HCT116 (cell line): ENCODE measurements around the gene NPNT.

Experiments
- EZH2 ChIP-seq: fragments of 200-600 bp; sonication (generic); IDR thresholded peaks from 2 replicates; pipeline ENCODE4 v1.6.1; 2017; ENCODE audit warnings: antibody characterized with exemption, mixed run types
- EZH2phosphoT487 ChIP-seq: fragments of 200-600 bp; IDR thresholded peaks from 2 replicates; pipeline ENCODE4 v1.6.1; 2018; ENCODE audit warnings: antibody characterized with exemption, borderline replicate concordance
- POLR2A ChIP-seq: IDR thresholded peaks from 2 replicates; pipeline ENCODE4 v1.7.0; 2011; ENCODE audit warnings: borderline replicate concordance; ENCODE audit not compliant: insufficient read depth, insufficient read length; ENCODE audit errors: extremely low read depth
- POLR2AphosphoS5 ChIP-seq: IDR thresholded peaks from 2 replicates; pipeline ENCODE4 v1.6.1; 2011; ENCODE audit warnings: mild to moderate bottlenecking, low read depth, low read length, moderate library complexity
- ZBTB33 ChIP-seq: IDR thresholded peaks from 2 replicates; pipeline ENCODE4 v1.6.1; 2011; ENCODE audit warnings: mild to moderate bottlenecking, low read length, moderate library complexity; ENCODE audit not compliant: insufficient replicate concordance; ENCODE audit errors: extremely low read depth
- TF ChIP-seq, protein P1 (sequence below), 3 experiments: fragments of 200-600 bp in 1 of 3; sonication (generic) in 1 of 3; IDR thresholded peaks in 2 of 3; conservative IDR thresholded peaks in 1 of 3; 2 replicates each; pipeline ENCODE4 v1.5.1; 2012 to 2017; ENCODE audit warnings: low read depth in 2 of 3, low read length in 2 of 3, antibody characterized with exemption in 1 of 3, borderline replicate concordance in 1 of 3, control low read depth in 1 of 3, mild to moderate bottlenecking in 1 of 3, mixed read lengths in 1 of 3, mixed run types in 1 of 3, moderate library complexity in 1 of 3; ENCODE audit not compliant: insufficient read depth in 1 of 3

- TF ChIP-seq POLR2AphosphoS5, result no peak
- TF ChIP-seq POLR2A, result no peak
- TF ChIP-seq, protein P1, sequence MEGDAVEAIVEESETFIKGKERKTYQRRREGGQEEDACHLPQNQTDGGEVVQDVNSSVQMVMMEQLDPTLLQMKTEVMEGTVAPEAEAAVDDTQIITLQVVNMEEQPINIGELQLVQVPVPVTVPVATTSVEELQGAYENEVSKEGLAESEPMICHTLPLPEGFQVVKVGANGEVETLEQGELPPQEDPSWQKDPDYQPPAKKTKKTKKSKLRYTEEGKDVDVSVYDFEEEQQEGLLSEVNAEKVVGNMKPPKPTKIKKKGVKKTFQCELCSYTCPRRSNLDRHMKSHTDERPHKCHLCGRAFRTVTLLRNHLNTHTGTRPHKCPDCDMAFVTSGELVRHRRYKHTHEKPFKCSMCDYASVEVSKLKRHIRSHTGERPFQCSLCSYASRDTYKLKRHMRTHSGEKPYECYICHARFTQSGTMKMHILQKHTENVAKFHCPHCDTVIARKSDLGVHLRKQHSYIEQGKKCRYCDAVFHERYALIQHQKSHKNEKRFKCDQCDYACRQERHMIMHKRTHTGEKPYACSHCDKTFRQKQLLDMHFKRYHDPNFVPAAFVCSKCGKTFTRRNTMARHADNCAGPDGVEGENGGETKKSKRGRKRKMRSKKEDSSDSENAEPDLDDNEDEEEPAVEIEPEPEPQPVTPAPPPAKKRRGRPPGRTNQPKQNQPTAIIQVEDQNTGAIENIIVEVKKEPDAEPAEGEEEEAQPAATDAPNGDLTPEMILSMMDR (IDR thresholded peaks at IDR 0.05 in 2 of 3, conservative IDR thresholded peaks at IDR 0.05 in 1 of 3; ENCODE audit: borderline replicate concordance in 1 of 3, insufficient read depth in 1 of 3, low read depth in 2 of 3, low read length in 2 of 3), result no peak
- TF ChIP-seq ZBTB33, result no peak
- no peak for TF ChIP-seq EZH2
- TF ChIP-seq EZH2phosphoT487, result no peak
These were observed 107.7 kb downstream of the NPNT start for GRCh38 chr4:106002994-106003393.
